Smooth muscle cell (in vitro differentiated cells): ENCODE results near the gene MRAP2. TPM values are rescaled to one million over a fixed set of nuclear protein-coding genes. Genes with fewer than 3 reads are reported as not detected.
A peak's percentile ranks its signal among the peaks of the same experiment; 100 is the strongest.

Source experiments
- DNase-seq: peaks from one replicate; lab custom pipeline; 2025; ENCODE audit not compliant: unreplicated experiment; lab: John Stamatoyannopoulos, UW
- H2AFZ ChIP-seq: fragments of 200-600 bp; sonication (generic); 2 replicates; pipeline ENCODE4 v1.6.0; 2016; ENCODE audit warnings: antibody characterized with exemption, low read depth, mild to moderate bottlenecking
- H3F3A ChIP-seq: fragments of 200-600 bp; sonication (generic); 2 replicates; pipeline ENCODE4 v1.6.0; 2017; ENCODE audit warnings: antibody characterized with exemption, low read depth
- H3K27ac ChIP-seq: fragments of 200-600 bp; sonication (generic); 2 replicates; pipeline ENCODE4 v1.5.1; 2016; ENCODE audit warnings: low read depth, mild to moderate bottlenecking
- H3K27me3 ChIP-seq: fragments of 200-600 bp; sonication (generic); 2 replicates; pipeline ENCODE4 v1.6.1; 2016; ENCODE audit warnings: low read depth, mild to moderate bottlenecking
- H3K36me3 ChIP-seq: fragments of 200-600 bp; sonication (generic); 2 replicates; pipeline ENCODE4 v1.5.1; 2016; ENCODE audit warnings: low read depth
- H3K4me1 ChIP-seq: fragments of 200-600 bp; sonication (generic); 2 replicates; pipeline ENCODE4 v1.5.1; 2016; ENCODE audit warnings: low read depth
- H3K4me2 ChIP-seq: fragments of 200-600 bp; sonication (generic); 2 replicates; pipeline ENCODE4 v1.6.0; 2016; ENCODE audit warnings: mild to moderate bottlenecking
- H3K4me3 ChIP-seq: fragments of 200-600 bp; sonication (generic); 2 replicates; pipeline ENCODE4 v1.5.1; 2016; ENCODE audit warnings: mild to moderate bottlenecking
- H3K79me2 ChIP-seq: fragments of 200-600 bp; sonication (generic); 2 replicates; pipeline ENCODE4 v1.6.0; 2016; ENCODE audit warnings: low read depth, mild to moderate bottlenecking
- H3K9ac ChIP-seq: fragments of 200-600 bp; sonication (generic); 2 replicates; pipeline ENCODE4 v1.6.0; 2016; ENCODE audit warnings: low read depth
- H3K9me3 ChIP-seq: fragments of 200-600 bp; sonication (generic); replicated peaks from 2 replicates; pipeline ENCODE4 v1.5.1; 2016; ENCODE audit warnings: low read depth
- H4K20me1 ChIP-seq: fragments of 200-600 bp; sonication (generic); 2 replicates; pipeline ENCODE4 v1.6.0; 2016; ENCODE audit warnings: low read depth
- CTCF ChIP-seq: fragments of 200-600 bp; sonication (generic); IDR thresholded peaks from 2 replicates; pipeline ENCODE4 v1.5.1; 2017; ENCODE audit warnings: borderline replicate concordance, mild to moderate bottlenecking, antibody characterized with exemption; ENCODE audit not compliant: insufficient read depth, poor library complexity, severe bottlenecking
- WGBS: methylation state at CpG from one replicate; pipeline ENCODE4 v1.1.7; 2016; ENCODE audit warnings: low lambda C conversion rate; 5-methylcytosine and 5-hydroxymethylcytosine counted together
- polyA plus RNA-seq: library from polyadenylated mRNA; unstranded; fragments of >200 nt; fragmentation: Nextera tagmentation; extraction: Ambion mirVana; gene quantifications from 2 replicates; pipeline ENCODE4 v1.2.1, GENCODE V29; 2016
- total RNA-seq: library from RNA; depleted of rRNA; stranded (reverse); fragments of >200 nt; gene quantifications from 2 replicates; pipeline ENCODE4 v1.2.3, GENCODE V29; 2014

The MRAP2 gene
- total and polyA plus RNA-seq, 2 experiments from 2014 or later = 15.0 to 20.5 TPM

- TF ChIP-seq CTCF = no peak
- no peaks in the 10 kb centered on the region for H3F3A ChIP-seq
- no peak for DNase-seq
- H3K4me1 ChIP-seq = no peaks in the 10 kb centered on the region
- H2AFZ ChIP-seq = no peak overlapping the region
- H3K79me2 ChIP-seq = no peaks in the 10 kb centered on the region
- no peaks in the 10 kb centered on the region for H3K36me3 ChIP-seq
- no peak overlapping the region for H3K9ac ChIP-seq
- no peak overlapping the region for H3K4me2 ChIP-seq
- WGBS = 98% methylated on average over 7 of the region's 7 CpGs
- no peak overlapping the region for H3K4me3 ChIP-seq
- H4K20me1 ChIP-seq = no peaks in the 10 kb centered on the region
- no peaks in the 10 kb centered on the region for H3K27me3 ChIP-seq
- H3K27ac ChIP-seq = no peak overlapping the region
- no peaks in the 10 kb centered on the region for H3K9me3 ChIP-seq
These were observed 38.9 kb downstream of the MRAP2 start for GRCh38 chr6:84072442-84072997.

GRCh38 chr6:84074988-84075781 lies 41.6 kb downstream of the MRAP2 start:
- Histone ChIP-seq H3K4me1 (no peaks in the 10 kb centered on the region), H2AFZ (peak overlapping the region; percentile 14), H3K79me2 (no peaks in the 10 kb centered on the region), H3F3A (no peaks in the 10 kb centered on the region), H3K4me3 (no peak overlapping the region), H3K27me3 (no peaks in the 10 kb centered on the region), H3K9ac (peak overlapping the region; percentile 69), H3K9me3 (no peaks in the 10 kb centered on the region), H3K4me2 (peak overlapping the region; percentile 22), H3K36me3 (no peaks in the 10 kb centered on the region), H3K27ac (peak overlapping the region; percentile 92), H4K20me1 (no peaks in the 10 kb centered on the region)
- TF ChIP-seq CTCF = no peak
- DNase-seq = peak; percentile 7
- 24% methylated on average over 6 of the region's 6 CpGs for WGBS

GRCh38 chr6:84077645-84078044 lies 44.1 kb downstream of the MRAP2 start:
- no peaks in the 10 kb centered on the region for H3K27me3 ChIP-seq

More at GRCh38 chr6:84077645-84078044, 44.1 kb downstream of the MRAP2 start:
- H3K4me3 ChIP-seq = no peak overlapping the region
- no peak overlapping the region for H3K9ac ChIP-seq
- H3K9me3 ChIP-seq = no peaks in the 10 kb centered on the region
- no peak for DNase-seq
- H3K27ac ChIP-seq = no peak overlapping the region
- H3K4me1 ChIP-seq = peaks cover 5% of the 10 kb centered on the region
- no peaks in the 10 kb centered on the region for H4K20me1 ChIP-seq
- H3F3A ChIP-seq = no peaks in the 10 kb centered on the region
- TF ChIP-seq CTCF = no peak
- H3K4me2 ChIP-seq = no peak overlapping the region
- 90% methylated on average over 2 of the region's 2 CpGs for WGBS
- H3K79me2 ChIP-seq = no peaks in the 10 kb centered on the region
- no peaks in the 10 kb centered on the region for H3K36me3 ChIP-seq
- H2AFZ ChIP-seq = no peak overlapping the region
